Measurements from ENCODE around the gene HS6ST1. TPM values are rescaled to one million over a fixed set of nuclear protein-coding genes. Genes with fewer than 3 reads are reported as not detected.

HS6ST1 gene
- total RNA-seq, 1 experiment from 2014 or later, result 22.0 TPM

DNA sequence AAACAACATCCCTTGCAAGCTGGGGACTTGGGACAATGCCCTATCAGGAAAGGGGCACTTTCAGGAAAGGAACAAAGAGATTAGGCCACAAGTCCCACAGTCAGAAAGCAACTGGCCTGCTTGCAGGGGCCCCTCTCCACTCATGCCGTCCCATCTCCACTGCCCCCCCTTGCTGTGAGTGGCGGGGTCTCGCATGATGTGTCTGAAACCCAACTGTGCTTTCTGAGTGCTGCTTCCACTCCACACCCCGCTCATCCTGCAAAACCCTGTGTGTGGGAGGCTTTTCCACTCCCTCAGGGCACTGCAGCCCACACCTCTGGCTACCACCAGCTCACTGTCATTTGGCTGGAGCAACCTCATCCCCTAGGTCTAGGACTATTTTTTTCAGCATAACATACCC is 7.9 kb downstream of the HS6ST1 start:
- ATAC-seq (no peak), DNase-seq (ENCODE audit: low read depth, low spot score) (no peak)
- in situ Hi-C loops (cut with HindIII; ENCODE audit: low pct_unique_long_range_greater_than_20kb, low sequenced_read_pairs) (no loop called here), intact Hi-C loops (cut with micrococcal nuclease; ENCODE audit: unreplicated experiment) (no loop called here)
- BruUV-seq (replicated peaks), result no TSS peak
- Histone ChIP-seq H3K27me3 (ENCODE audit: control insufficient read depth, insufficient read depth, low read length) (no peaks in the 10 kb centered on the region), H3K36me3 (ENCODE audit: control insufficient read depth, insufficient read depth, low read length) (no peaks in the 10 kb centered on the region), H3K4me1 (ENCODE audit: control insufficient read depth, insufficient read depth, low read length) (peaks cover 7% of the 10 kb centered on the region), H3K27ac (ENCODE audit: low read length) (no peak overlapping the region), H3K9me3 (ENCODE audit: control insufficient read depth, insufficient read depth, low read depth, low read length) (no peaks in the 10 kb centered on the region), H3K4me3 (ENCODE audit: low read depth in 2 of 2, low read length in 2 of 2) (no peak overlapping the region)
- CTCF ChIA-PET, result no interaction called here
- TF ChIP-seq, protein P1, sequence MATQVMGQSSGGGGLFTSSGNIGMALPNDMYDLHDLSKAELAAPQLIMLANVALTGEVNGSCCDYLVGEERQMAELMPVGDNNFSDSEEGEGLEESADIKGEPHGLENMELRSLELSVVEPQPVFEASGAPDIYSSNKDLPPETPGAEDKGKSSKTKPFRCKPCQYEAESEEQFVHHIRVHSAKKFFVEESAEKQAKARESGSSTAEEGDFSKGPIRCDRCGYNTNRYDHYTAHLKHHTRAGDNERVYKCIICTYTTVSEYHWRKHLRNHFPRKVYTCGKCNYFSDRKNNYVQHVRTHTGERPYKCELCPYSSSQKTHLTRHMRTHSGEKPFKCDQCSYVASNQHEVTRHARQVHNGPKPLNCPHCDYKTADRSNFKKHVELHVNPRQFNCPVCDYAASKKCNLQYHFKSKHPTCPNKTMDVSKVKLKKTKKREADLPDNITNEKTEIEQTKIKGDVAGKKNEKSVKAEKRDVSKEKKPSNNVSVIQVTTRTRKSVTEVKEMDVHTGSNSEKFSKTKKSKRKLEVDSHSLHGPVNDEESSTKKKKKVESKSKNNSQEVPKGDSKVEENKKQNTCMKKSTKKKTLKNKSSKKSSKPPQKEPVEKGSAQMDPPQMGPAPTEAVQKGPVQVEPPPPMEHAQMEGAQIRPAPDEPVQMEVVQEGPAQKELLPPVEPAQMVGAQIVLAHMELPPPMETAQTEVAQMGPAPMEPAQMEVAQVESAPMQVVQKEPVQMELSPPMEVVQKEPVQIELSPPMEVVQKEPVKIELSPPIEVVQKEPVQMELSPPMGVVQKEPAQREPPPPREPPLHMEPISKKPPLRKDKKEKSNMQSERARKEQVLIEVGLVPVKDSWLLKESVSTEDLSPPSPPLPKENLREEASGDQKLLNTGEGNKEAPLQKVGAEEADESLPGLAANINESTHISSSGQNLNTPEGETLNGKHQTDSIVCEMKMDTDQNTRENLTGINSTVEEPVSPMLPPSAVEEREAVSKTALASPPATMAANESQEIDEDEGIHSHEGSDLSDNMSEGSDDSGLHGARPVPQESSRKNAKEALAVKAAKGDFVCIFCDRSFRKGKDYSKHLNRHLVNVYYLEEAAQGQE (IDR thresholded peaks at IDR 0.05; ENCODE audit: insufficient read depth in 1 of 2, low read depth in 2 of 2, low read length in 1 of 2), result no peak
- TF ChIP-seq POLR2AphosphoS5 (IDR thresholded peaks at IDR 0.05; ENCODE audit: low read depth, low read length) (no peak), TCF7L2 (IDR thresholded peaks at IDR 0.05; ENCODE audit: low read depth, low read length) (no peak), SIN3A (IDR thresholded peaks at IDR 0.05; ENCODE audit: borderline replicate concordance, insufficient read depth, low read depth, low read length) (no peak)
- TF ChIP-seq, protein P2, sequence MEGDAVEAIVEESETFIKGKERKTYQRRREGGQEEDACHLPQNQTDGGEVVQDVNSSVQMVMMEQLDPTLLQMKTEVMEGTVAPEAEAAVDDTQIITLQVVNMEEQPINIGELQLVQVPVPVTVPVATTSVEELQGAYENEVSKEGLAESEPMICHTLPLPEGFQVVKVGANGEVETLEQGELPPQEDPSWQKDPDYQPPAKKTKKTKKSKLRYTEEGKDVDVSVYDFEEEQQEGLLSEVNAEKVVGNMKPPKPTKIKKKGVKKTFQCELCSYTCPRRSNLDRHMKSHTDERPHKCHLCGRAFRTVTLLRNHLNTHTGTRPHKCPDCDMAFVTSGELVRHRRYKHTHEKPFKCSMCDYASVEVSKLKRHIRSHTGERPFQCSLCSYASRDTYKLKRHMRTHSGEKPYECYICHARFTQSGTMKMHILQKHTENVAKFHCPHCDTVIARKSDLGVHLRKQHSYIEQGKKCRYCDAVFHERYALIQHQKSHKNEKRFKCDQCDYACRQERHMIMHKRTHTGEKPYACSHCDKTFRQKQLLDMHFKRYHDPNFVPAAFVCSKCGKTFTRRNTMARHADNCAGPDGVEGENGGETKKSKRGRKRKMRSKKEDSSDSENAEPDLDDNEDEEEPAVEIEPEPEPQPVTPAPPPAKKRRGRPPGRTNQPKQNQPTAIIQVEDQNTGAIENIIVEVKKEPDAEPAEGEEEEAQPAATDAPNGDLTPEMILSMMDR (IDR thresholded peaks at IDR 0.05), result no peak
- POLR2A ChIA-PET, result no interaction called here

DNA sequence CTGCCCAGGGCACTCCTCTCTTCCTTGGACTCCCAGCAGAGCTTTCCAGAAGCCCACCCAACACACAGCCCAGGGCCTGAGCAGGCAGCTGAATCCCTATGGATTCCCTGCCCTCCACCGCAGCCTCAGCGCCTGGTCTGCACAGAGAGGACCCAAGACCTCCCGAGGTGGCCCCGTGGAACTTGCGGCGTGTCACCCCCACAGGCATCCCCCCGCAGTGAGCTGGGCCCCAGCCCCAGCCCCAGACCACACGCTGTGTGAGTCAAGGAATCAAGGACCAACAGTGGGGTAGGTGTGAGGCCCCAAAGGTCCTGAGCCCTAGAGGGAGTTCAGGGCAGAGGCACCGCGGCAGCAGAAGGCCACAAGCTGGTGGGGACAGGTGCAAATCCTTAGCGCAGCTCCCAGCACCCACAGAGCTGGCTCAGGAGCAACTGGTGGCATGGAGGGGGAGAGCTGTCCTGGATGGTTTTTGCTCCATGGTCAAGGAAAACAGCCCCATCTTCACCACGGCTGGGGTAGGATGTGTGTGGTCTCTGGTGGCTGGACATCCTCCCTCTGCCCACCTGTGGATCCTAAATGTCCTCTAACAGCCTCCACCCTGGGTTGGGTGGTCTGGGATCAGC is 8.5 kb downstream of the HS6ST1 start:
- H3K36me3 ChIP-seq (ENCODE audit: control insufficient read depth, insufficient read depth, low read length), result no peaks in the 10 kb centered on the region
- intact Hi-C loops (cut with micrococcal nuclease; ENCODE audit: unreplicated experiment), result no loop called here
- peaks cover 12% of the 10 kb centered on the region for H3K4me1 ChIP-seq (ENCODE audit: control insufficient read depth, insufficient read depth, low read length)
- no peak overlapping the region for H3K4me3 ChIP-seq (ENCODE audit: low read depth in 2 of 2, low read length in 2 of 2)
- BruUV-seq (replicated peaks), result no TSS peak
- TF ChIP-seq TCF7L2 (IDR thresholded peaks at IDR 0.05; ENCODE audit: low read depth, low read length), result no peak
- TF ChIP-seq, protein P2 (IDR thresholded peaks at IDR 0.05), result no peak
- no peak for TF ChIP-seq POLR2AphosphoS5 (IDR thresholded peaks at IDR 0.05; ENCODE audit: low read depth, low read length)
- TF ChIP-seq, protein P1 (IDR thresholded peaks at IDR 0.05; ENCODE audit: insufficient read depth in 1 of 2, low read depth in 2 of 2, low read length in 1 of 2), result no peak
- no peak for TF ChIP-seq SIN3A (IDR thresholded peaks at IDR 0.05; ENCODE audit: borderline replicate concordance, insufficient read depth, low read depth, low read length)
- ChIA-PET CTCF (no interaction called here), POLR2A (no interaction called here)
- no peaks in the 10 kb centered on the region for H3K27me3 ChIP-seq (ENCODE audit: control insufficient read depth, insufficient read depth, low read length)
- DNase-seq (ENCODE audit: low read depth, low spot score) (no peak), ATAC-seq (no peak)
- H3K27ac ChIP-seq (ENCODE audit: low read length), result no peak overlapping the region
- H3K9me3 ChIP-seq (ENCODE audit: control insufficient read depth, insufficient read depth, low read depth, low read length), result no peaks in the 10 kb centered on the region
- in situ Hi-C loops (cut with HindIII; ENCODE audit: low pct_unique_long_range_greater_than_20kb, low sequenced_read_pairs), result no loop called here

All from Panc1 (cell line).